Liver (tissue), 9 donors: ENCODE data around the gene LYPD3. TPM values are rescaled to one million over a fixed set of nuclear protein-coding genes. Genes with fewer than 3 reads are reported as not detected.

Experiments used
- DNase-seq: peaks from one replicate; pipeline ENCODE4 v3.0.0-alpha.2; 2017; ENCODE audit warnings: low spot score
- H3K27ac ChIP-seq, 2 donors: one replicate each; pipeline ENCODE4 v1.7.0; 2013; ENCODE audit warnings: inconsistent platforms in 2 of 2, low read length in 2 of 2, control low read depth in 1 of 2, low read depth in 1 of 2, mild to moderate bottlenecking in 1 of 2
- H3K27me3 ChIP-seq, 4 donors: one replicate each; pipeline versions ENCODE4 v1.6.1 to v1.7.0; 2013; ENCODE audit warnings: low read length in 3 of 4, inconsistent platforms in 1 of 4, mild to moderate bottlenecking in 1 of 4, moderate library complexity in 1 of 4; ENCODE audit not compliant: control insufficient read depth in 4 of 4, insufficient read depth in 4 of 4
- H3K36me3 ChIP-seq, 4 donors: one replicate each; pipeline versions ENCODE4 v1.6.1 to v1.7.0; 2013; ENCODE audit warnings: low read length in 3 of 4, mild to moderate bottlenecking in 3 of 4, low read depth in 1 of 4, moderate library complexity in 1 of 4; ENCODE audit not compliant: control insufficient read depth in 4 of 4, insufficient read depth in 3 of 4
- H3K4me1 ChIP-seq, 4 donors: one replicate each; pipeline versions ENCODE4 v1.6.1 to v1.7.0; 2013; ENCODE audit warnings: low read length in 3 of 4, mild to moderate bottlenecking in 3 of 4, moderate library complexity in 1 of 4; ENCODE audit not compliant: control insufficient read depth in 4 of 4, insufficient read depth in 4 of 4
- H3K4me3 ChIP-seq, 3 donors: one replicate each; pipeline versions ENCODE4 v1.6.1 to v1.7.0; 2013; ENCODE audit warnings: low read length in 3 of 3, control low read depth in 1 of 3, low read depth in 1 of 3, mild to moderate bottlenecking in 1 of 3
- H3K9ac ChIP-seq, 2 donors: one replicate each; pipeline ENCODE4 v1.7.0; 2013; ENCODE audit warnings: low read length in 2 of 2, mild to moderate bottlenecking in 2 of 2, moderate library complexity in 2 of 2, control low read depth in 1 of 2, low read depth in 1 of 2
- H3K9me3 ChIP-seq, 4 donors: one replicate each; pipeline versions ENCODE4 v1.6.1 to v1.7.0; 2013; ENCODE audit warnings: low read length in 3 of 4; ENCODE audit not compliant: control insufficient read depth in 4 of 4
- EGR1 ChIP-seq, 2 donors: IDR thresholded peaks; 2 replicates each; pipeline ENCODE4 v1.6.1; 2016 to 2018; ENCODE audit warnings: antibody characterized with exemption in 2 of 2, low read depth in 2 of 2
- FOXA1 ChIP-seq: IDR thresholded peaks from 2 replicates; pipeline ENCODE4 v1.6.1; 2016; ENCODE audit warnings: antibody characterized with exemption
- FOXA2 ChIP-seq: IDR thresholded peaks from 2 replicates; pipeline ENCODE4 v1.6.1; 2016; ENCODE audit warnings: antibody characterized with exemption
- GABPA ChIP-seq, 2 donors: IDR thresholded peaks in 1 of 2; conservative IDR thresholded peaks in 1 of 2; 2 replicates each; pipeline ENCODE4 v1.6.1; 2016; ENCODE audit warnings: antibody characterized with exemption in 2 of 2, mild to moderate bottlenecking in 1 of 2, moderate library complexity in 1 of 2
- HNF4A ChIP-seq, 2 donors: conservative IDR thresholded peaks; 2 replicates each; pipeline ENCODE4 v1.6.1; 2016; ENCODE audit warnings: antibody characterized with exemption in 2 of 2, mild to moderate bottlenecking in 2 of 2
- HNF4G ChIP-seq: IDR thresholded peaks from 2 replicates; pipeline ENCODE4 v1.6.1; 2016; ENCODE audit warnings: antibody characterized with exemption
- JUND ChIP-seq, 2 donors: IDR thresholded peaks; 2 replicates each; pipeline ENCODE4 v1.6.1; 2016; ENCODE audit warnings: antibody characterized with exemption in 2 of 2
- NR2F2 ChIP-seq: IDR thresholded peaks from 2 replicates; pipeline ENCODE4 v1.6.1; 2016; ENCODE audit warnings: antibody characterized with exemption
- RAD21 ChIP-seq, 2 donors: IDR thresholded peaks; 2 replicates each; pipeline ENCODE4 v1.6.1; 2016; ENCODE audit warnings: antibody characterized with exemption in 2 of 2, mild to moderate bottlenecking in 2 of 2
- RXRA ChIP-seq, 2 donors: IDR thresholded peaks; 2 replicates each; pipeline ENCODE4 v1.6.1; 2017 to 2018; ENCODE audit warnings: antibody characterized with exemption in 2 of 2, mild to moderate bottlenecking in 1 of 2
- SP1 ChIP-seq: IDR thresholded peaks from 2 replicates; pipeline ENCODE4 v1.6.1; 2018; ENCODE audit warnings: antibody characterized with exemption, mild to moderate bottlenecking
- TAF1 ChIP-seq: conservative IDR thresholded peaks from 2 replicates; pipeline ENCODE4 v1.6.1; 2016; ENCODE audit warnings: antibody characterized with exemption, mild to moderate bottlenecking
- YY1 ChIP-seq: IDR thresholded peaks from 2 replicates; pipeline ENCODE4 v1.6.1; 2016; ENCODE audit warnings: antibody characterized with exemption, mild to moderate bottlenecking
- WGBS: extraction: QIAGEN DNeasy Blood & Tissue Kit; methylation state at CpG from one replicate; pipeline ENCODE4 v1.1.7; 2013; 5-methylcytosine and 5-hydroxymethylcytosine counted together
- polyA plus RNA-seq, 2 donors: library from polyadenylated mRNA; stranded (reverse) in 1 of 2; unstranded in 1 of 2; fragments of 200-250 nt in 1 of 2; fragments of >200 nt in 1 of 2; fragmentation: Nextera tagmentation in 1 of 2; extraction: Ambion mirVana in 1 of 2; gene quantifications; one replicate each; pipeline versions ENCODE4 v1.2.1 to v1.2.3, GENCODE V29; 2013 to 2015
- total RNA-seq, 2 donors: library from RNA; depleted of rRNA; stranded (reverse); fragments of >200 nt; gene quantifications; one replicate each; pipeline ENCODE4 v1.2.3, GENCODE V29; 2014
- TF ChIP-seq, protein P1 (sequence below): IDR thresholded peaks from 2 replicates; pipeline ENCODE4 v1.6.1; 2016; ENCODE audit warnings: antibody characterized with exemption
- TF ChIP-seq, protein P2 (sequence below): IDR thresholded peaks from 2 replicates; pipeline ENCODE4 v1.6.1; 2016; ENCODE audit warnings: antibody characterized with exemption
- TF ChIP-seq, protein P3 (sequence below): IDR thresholded peaks from 2 replicates; pipeline ENCODE4 v1.6.1; 2016; ENCODE audit warnings: antibody characterized with exemption
- TF ChIP-seq, protein P4 (sequence below): IDR thresholded peaks from 2 replicates; pipeline ENCODE4 v1.6.1; 2016; ENCODE audit warnings: antibody characterized with exemption, mild to moderate bottlenecking
- TF ChIP-seq, protein P5 (sequence below): fragments of 150-350 bp; IDR thresholded peaks from 2 replicates; pipeline ENCODE4 v1.5.1; 2017; ENCODE audit warnings: improper control_type of control experiment, low read depth, low read length; ENCODE audit not compliant: missing input control
- donor health status: healthy.
- donor health status: healthy.
- donor health status: healthy.
- donor health status: healthy.
- donor health status: healthy.

LYPD3 gene
- total and polyA plus RNA-seq, 4 donors = 0.08 to 0.38 (median 0.18) TPM

DNA sequence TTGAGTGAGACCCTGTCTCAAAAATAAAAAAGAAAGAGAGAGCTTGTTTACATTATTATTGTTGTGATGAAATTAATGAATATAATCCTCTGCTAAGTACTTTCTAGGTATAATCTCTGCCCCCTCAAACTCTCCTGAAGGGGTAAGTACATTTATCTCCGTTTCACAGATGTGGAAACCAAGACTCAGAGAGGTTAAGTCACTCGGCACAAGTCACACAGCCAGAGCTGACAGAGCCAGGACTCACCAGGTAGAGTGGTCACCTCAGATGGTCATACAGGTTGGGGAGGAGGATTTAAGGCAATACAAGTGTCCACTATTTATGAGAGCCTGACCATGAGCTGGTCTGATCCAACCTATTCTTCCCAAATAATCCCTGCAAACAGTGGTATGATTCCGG lies 15.2 kb upstream of the LYPD3 start:
- H3K27ac ChIP-seq = no peak overlapping the region
- no peak overlapping the region for H3K9ac ChIP-seq
- DNase-seq = no peak
- H3K27me3 ChIP-seq = no peaks in the 10 kb centered on the region
- no peak overlapping the region for H3K4me3 ChIP-seq
- H3K36me3 ChIP-seq = peaks cover 0 to 21% (median 8%) of the 10 kb centered on the region in 4 donors
- no peaks in the 10 kb centered on the region for H3K4me1 ChIP-seq
- no peaks in the 10 kb centered on the region for H3K9me3 ChIP-seq
- WGBS = 97% methylated on average over 3 of the region's 3 CpGs
- TF ChIP-seq, protein P1, sequence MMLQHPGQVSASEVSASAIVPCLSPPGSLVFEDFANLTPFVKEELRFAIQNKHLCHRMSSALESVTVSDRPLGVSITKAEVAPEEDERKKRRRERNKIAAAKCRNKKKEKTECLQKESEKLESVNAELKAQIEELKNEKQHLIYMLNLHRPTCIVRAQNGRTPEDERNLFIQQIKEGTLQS = no peak
- no peak for TF ChIP-seq HNF4A (conservative IDR thresholded peaks at IDR 0.05)
- TF ChIP-seq, protein P2, sequence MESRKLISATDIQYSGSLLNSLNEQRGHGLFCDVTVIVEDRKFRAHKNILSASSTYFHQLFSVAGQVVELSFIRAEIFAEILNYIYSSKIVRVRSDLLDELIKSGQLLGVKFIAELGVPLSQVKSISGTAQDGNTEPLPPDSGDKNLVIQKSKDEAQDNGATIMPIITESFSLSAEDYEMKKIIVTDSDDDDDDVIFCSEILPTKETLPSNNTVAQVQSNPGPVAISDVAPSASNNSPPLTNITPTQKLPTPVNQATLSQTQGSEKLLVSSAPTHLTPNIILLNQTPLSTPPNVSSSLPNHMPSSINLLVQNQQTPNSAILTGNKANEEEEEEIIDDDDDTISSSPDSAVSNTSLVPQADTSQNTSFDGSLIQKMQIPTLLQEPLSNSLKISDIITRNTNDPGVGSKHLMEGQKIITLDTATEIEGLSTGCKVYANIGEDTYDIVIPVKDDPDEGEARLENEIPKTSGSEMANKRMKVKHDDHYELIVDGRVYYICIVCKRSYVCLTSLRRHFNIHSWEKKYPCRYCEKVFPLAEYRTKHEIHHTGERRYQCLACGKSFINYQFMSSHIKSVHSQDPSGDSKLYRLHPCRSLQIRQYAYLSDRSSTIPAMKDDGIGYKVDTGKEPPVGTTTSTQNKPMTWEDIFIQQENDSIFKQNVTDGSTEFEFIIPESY = no peak
- no peak for TF ChIP-seq RXRA (IDR thresholded peaks at IDR 0.05)
- no peak for TF ChIP-seq FOXA2
- TF ChIP-seq, protein P3, sequence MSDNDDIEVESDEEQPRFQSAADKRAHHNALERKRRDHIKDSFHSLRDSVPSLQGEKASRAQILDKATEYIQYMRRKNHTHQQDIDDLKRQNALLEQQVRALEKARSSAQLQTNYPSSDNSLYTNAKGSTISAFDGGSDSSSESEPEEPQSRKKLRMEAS = no peak
- no peak for TF ChIP-seq EGR1 (IDR thresholded peaks at IDR 0.05; ENCODE audit: low read depth in 2 of 2)
- TF ChIP-seq, protein P4, sequence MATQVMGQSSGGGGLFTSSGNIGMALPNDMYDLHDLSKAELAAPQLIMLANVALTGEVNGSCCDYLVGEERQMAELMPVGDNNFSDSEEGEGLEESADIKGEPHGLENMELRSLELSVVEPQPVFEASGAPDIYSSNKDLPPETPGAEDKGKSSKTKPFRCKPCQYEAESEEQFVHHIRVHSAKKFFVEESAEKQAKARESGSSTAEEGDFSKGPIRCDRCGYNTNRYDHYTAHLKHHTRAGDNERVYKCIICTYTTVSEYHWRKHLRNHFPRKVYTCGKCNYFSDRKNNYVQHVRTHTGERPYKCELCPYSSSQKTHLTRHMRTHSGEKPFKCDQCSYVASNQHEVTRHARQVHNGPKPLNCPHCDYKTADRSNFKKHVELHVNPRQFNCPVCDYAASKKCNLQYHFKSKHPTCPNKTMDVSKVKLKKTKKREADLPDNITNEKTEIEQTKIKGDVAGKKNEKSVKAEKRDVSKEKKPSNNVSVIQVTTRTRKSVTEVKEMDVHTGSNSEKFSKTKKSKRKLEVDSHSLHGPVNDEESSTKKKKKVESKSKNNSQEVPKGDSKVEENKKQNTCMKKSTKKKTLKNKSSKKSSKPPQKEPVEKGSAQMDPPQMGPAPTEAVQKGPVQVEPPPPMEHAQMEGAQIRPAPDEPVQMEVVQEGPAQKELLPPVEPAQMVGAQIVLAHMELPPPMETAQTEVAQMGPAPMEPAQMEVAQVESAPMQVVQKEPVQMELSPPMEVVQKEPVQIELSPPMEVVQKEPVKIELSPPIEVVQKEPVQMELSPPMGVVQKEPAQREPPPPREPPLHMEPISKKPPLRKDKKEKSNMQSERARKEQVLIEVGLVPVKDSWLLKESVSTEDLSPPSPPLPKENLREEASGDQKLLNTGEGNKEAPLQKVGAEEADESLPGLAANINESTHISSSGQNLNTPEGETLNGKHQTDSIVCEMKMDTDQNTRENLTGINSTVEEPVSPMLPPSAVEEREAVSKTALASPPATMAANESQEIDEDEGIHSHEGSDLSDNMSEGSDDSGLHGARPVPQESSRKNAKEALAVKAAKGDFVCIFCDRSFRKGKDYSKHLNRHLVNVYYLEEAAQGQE = no peak
- TF ChIP-seq YY1 = no peak
- TF ChIP-seq JUND (IDR thresholded peaks at IDR 0.05) = no peak
- TF ChIP-seq, protein P5, sequence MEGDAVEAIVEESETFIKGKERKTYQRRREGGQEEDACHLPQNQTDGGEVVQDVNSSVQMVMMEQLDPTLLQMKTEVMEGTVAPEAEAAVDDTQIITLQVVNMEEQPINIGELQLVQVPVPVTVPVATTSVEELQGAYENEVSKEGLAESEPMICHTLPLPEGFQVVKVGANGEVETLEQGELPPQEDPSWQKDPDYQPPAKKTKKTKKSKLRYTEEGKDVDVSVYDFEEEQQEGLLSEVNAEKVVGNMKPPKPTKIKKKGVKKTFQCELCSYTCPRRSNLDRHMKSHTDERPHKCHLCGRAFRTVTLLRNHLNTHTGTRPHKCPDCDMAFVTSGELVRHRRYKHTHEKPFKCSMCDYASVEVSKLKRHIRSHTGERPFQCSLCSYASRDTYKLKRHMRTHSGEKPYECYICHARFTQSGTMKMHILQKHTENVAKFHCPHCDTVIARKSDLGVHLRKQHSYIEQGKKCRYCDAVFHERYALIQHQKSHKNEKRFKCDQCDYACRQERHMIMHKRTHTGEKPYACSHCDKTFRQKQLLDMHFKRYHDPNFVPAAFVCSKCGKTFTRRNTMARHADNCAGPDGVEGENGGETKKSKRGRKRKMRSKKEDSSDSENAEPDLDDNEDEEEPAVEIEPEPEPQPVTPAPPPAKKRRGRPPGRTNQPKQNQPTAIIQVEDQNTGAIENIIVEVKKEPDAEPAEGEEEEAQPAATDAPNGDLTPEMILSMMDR = no peak
- no peak for TF ChIP-seq HNF4G
- no peak for TF ChIP-seq NR2F2
- no peak for TF ChIP-seq RAD21 (IDR thresholded peaks at IDR 0.05)
- no peak for TF ChIP-seq GABPA (IDR thresholded peaks at IDR 0.05 in 1 of 2, conservative IDR thresholded peaks at IDR 0.05 in 1 of 2)
- no peak for TF ChIP-seq SP1
- TF ChIP-seq FOXA1 = no peak
- TF ChIP-seq TAF1 = no peak
